Frontal cortex (tissue), 4 donors: Measurements from ENCODE around the gene TUBB6. TPM values are rescaled to one million over a fixed set of nuclear protein-coding genes. Genes with fewer than 3 reads are reported as not detected.

Experiments used
- DNase-seq, 2 donors: peaks; one replicate each; pipeline ENCODE4 v3.0.0; 2012; ENCODE audit warnings: low spot score in 2 of 2
- FAIRE-seq: peaks from 2 replicates; lab custom pipeline; 2012; peaks lifted over from hg19 to GRCh38; lab: Jason Lieb, UNC
- total RNA-seq: library from RNA; depleted of rRNA; stranded (reverse); fragments of >200 nt; gene quantifications from one replicate; pipeline ENCODE4 v1.2.3, GENCODE V29; 2014
- donor health status: control.
- donor health status: control.
- donor health status: control.

Gene TUBB6
- total RNA-seq, 1 donor from 2014 or later, result 33.0 TPM

GRCh38 chr18:12334366-12334808 lies 26.3 kb downstream of the TUBB6 start:
- DNase-seq (no peak), FAIRE-seq (no peak)

GRCh38 chr18:12334863-12335262 lies 26.8 kb downstream of the TUBB6 start:
- DNase-seq (no peak), FAIRE-seq (no peak)

- DNase-seq (no peak), FAIRE-seq (no peak)
Measured at GRCh38 chr18:12335503-12335902, 27.5 kb downstream of the TUBB6 start.

- FAIRE-seq, result no peak
- DNase-seq, result no peak
Measured at GRCh38 chr18:12336171-12336613, 28.2 kb downstream of the TUBB6 start.

- FAIRE-seq (no peak), DNase-seq (no peak)
Measured at GRCh38 chr18:12336887-12337286, 28.8 kb downstream of the TUBB6 start.

GRCh38 chr18:12338382-12338781 lies 30.3 kb downstream of the TUBB6 start:
- FAIRE-seq (no peak), DNase-seq (no peak)

GRCh38 chr18:12340945-12341660 lies 33.1 kb downstream of the TUBB6 start:
- FAIRE-seq, result no peak
- no peak for DNase-seq

- FAIRE-seq (no peak), DNase-seq (no peak)
Measured at GRCh38 chr18:12342661-12343060, 34.6 kb downstream of the TUBB6 start.

- DNase-seq (no peak), FAIRE-seq (no peak)
Measured at GRCh38 chr18:12345491-12346239, 37.6 kb downstream of the TUBB6 start.

- no peak for FAIRE-seq
- no peak for DNase-seq
Measured at GRCh38 chr18:12346240-12346565, 38.2 kb downstream of the TUBB6 start.

- FAIRE-seq (no peak), DNase-seq (no peak)
Measured at GRCh38 chr18:12347895-12348294, 39.9 kb downstream of the TUBB6 start.

- DNase-seq (no peak), FAIRE-seq (no peak)
Measured at GRCh38 chr18:12352188-12352587, 44.1 kb downstream of the TUBB6 start.

GRCh38 chr18:12359515-12359927 lies 51.5 kb downstream of the TUBB6 start:
- FAIRE-seq (no peak), DNase-seq (no peak)

GRCh38 chr18:12361770-12362378 lies 53.8 kb downstream of the TUBB6 start:
- DNase-seq, result no peak
- FAIRE-seq, result no peak

- FAIRE-seq, result no peak
- DNase-seq, result no peak
Measured at GRCh38 chr18:12362473-12363174, 54.6 kb downstream of the TUBB6 start.

- FAIRE-seq, result no peak
Measured at GRCh38 chr18:12366379-12366778, 58.3 kb downstream of the TUBB6 start.

GRCh38 chr18:12366784-12367183 lies 58.7 kb downstream of the TUBB6 start:
- FAIRE-seq (no peak), DNase-seq (no peak)

More at GRCh38 chr18:12366379-12366778, 58.3 kb downstream of the TUBB6 start:
- no peak for DNase-seq

- DNase-seq, result no peak
- no peak for FAIRE-seq
Measured at GRCh38 chr18:12369211-12369610, 61.2 kb downstream of the TUBB6 start.

GRCh38 chr18:12371590-12371989 lies 63.5 kb downstream of the TUBB6 start:
- no peak for DNase-seq
- no peak for FAIRE-seq

- FAIRE-seq (no peak), DNase-seq (no peak)
Measured at GRCh38 chr18:12372406-12372805, 64.4 kb downstream of the TUBB6 start.
